H1 (cell line): ENCODE measurements around the gene RAB31. TPM values are rescaled to one million over a fixed set of nuclear protein-coding genes. Genes with fewer than 3 reads are reported as not detected.

Source experiments
- CTCF ChIA-PET: fragments of 300-600 bp; sonication (Branson Sonifier 250); formaldehyde crosslinking; loops from one replicate; lab custom pipeline; 2021; ENCODE audit not compliant: partially characterized antibody; lab: Charles Lee
- POLR2A ChIA-PET: fragments of 300-600 bp; sonication (Branson Sonifier 250); formaldehyde crosslinking; loops from one replicate; lab custom pipeline; 2021; ENCODE audit warnings: inconsistent platforms; ENCODE audit not compliant: partially characterized antibody; lab: Charles Lee
- DNase-seq, 2 experiments: peaks; one replicate each; pipeline versions ENCODE4 v3.0.0 to v3.0.0-alpha.2; 2010 to 2022; ENCODE audit warnings: low spot score in 2 of 2, low read depth in 1 of 2, mixed read lengths in 1 of 2
- FAIRE-seq: peaks from 2 replicates; lab custom pipeline; 2011; peaks lifted over from hg19 to GRCh38; lab: Jason Lieb, UNC
- H2AFZ ChIP-seq: 2 replicates; pipeline ENCODE4 v1.8.1; 2012; ENCODE audit warnings: low read length, inconsistent platforms
- H2AK5ac ChIP-seq: 2 replicates; pipeline ENCODE4 v1.6.1; 2013; ENCODE audit warnings: low read depth, low read length
- H2BK120ac ChIP-seq: replicated peaks from 2 replicates; pipeline ENCODE3; 2013; ENCODE audit warnings: low read depth, low read length, inconsistent platforms
- H2BK12ac ChIP-seq: 2 replicates; pipeline ENCODE4 v1.6.1; 2013; ENCODE audit warnings: low read depth, low read length
- H2BK15ac ChIP-seq: 2 replicates; pipeline ENCODE4 v1.6.1; 2013; ENCODE audit warnings: low read length
- H2BK20ac ChIP-seq: 2 replicates; pipeline ENCODE4 v1.6.1; 2013; ENCODE audit warnings: low read length
- H2BK5ac ChIP-seq: 2 replicates; pipeline ENCODE4 v1.6.1; 2013; ENCODE audit warnings: low read depth, low read length
- H3K14ac ChIP-seq: 2 replicates; pipeline ENCODE4 v1.6.1; 2013; ENCODE audit warnings: inconsistent platforms; ENCODE audit not compliant: insufficient read length
- H3K18ac ChIP-seq: 2 replicates; pipeline ENCODE4 v1.6.1; 2013; ENCODE audit warnings: low read length; ENCODE audit errors: extremely low read depth
- H3K23ac ChIP-seq: 2 replicates; pipeline ENCODE4 v1.6.1; 2013; ENCODE audit warnings: inconsistent platforms; ENCODE audit not compliant: insufficient read length
- H3K23me2 ChIP-seq: 2 replicates; pipeline ENCODE4 v1.6.1; 2013; ENCODE audit warnings: low read depth, low read length
- H3K27ac ChIP-seq: 2 replicates; pipeline ENCODE4 v1.6.1; 2011; ENCODE audit warnings: low read depth, low read length, inconsistent platforms
- H3K27me3 ChIP-seq, 4 experiments: replicated peaks in 1 of 4; 1 replicate in 1 of 4; 2 replicates in 3 of 4; pipeline versions ENCODE4 v1.6.1 to v1.8.1; 2011 to 2013; ENCODE audit warnings: low read length in 3 of 4, mild to moderate bottlenecking in 3 of 4, inconsistent platforms in 2 of 4, mixed read lengths in 2 of 4, moderate library complexity in 1 of 4; ENCODE audit not compliant: control insufficient read depth in 3 of 4, insufficient read depth in 3 of 4; ENCODE audit errors: extremely low read depth in 1 of 4
- H3K36me3 ChIP-seq, 4 experiments: 2 replicates each; pipeline versions ENCODE4 v1.6.1 to v1.8.1; 2011 to 2013; ENCODE audit warnings: mild to moderate bottlenecking in 4 of 4, low read length in 3 of 4, moderate library complexity in 2 of 4, control low read depth in 1 of 4, inconsistent platforms in 1 of 4; ENCODE audit not compliant: insufficient read depth in 4 of 4, control insufficient read depth in 2 of 4
- H3K4ac ChIP-seq: replicated peaks from 2 replicates; pipeline ENCODE3; 2013; ENCODE audit warnings: low read length, low read depth, mixed read lengths, inconsistent platforms; ENCODE audit not compliant: insufficient read length
- H3K4me1 ChIP-seq, 4 experiments: replicated peaks in 1 of 4; 1 replicate in 1 of 4; 2 replicates in 3 of 4; pipeline versions ENCODE4 v1.6.1 to v1.8.1; 2011 to 2013; ENCODE audit warnings: low read length in 3 of 4, inconsistent platforms in 2 of 4, mixed read lengths in 1 of 4; ENCODE audit not compliant: insufficient read depth in 4 of 4, control insufficient read depth in 3 of 4
- H3K4me2 ChIP-seq, 2 experiments: 2 replicates each; pipeline versions ENCODE4 v1.6.1 to v1.8.1; 2011 to 2013; ENCODE audit warnings: low read depth in 2 of 2, low read length in 2 of 2, control low read depth in 1 of 2, inconsistent platforms in 1 of 2, mild to moderate bottlenecking in 1 of 2; ENCODE audit not compliant: insufficient read depth in 1 of 2
- H3K4me3 ChIP-seq, 4 experiments: fragments of 200-600, 300-600 bp in 1 of 4; sonication (generic), shearing (Covaris generic), sonication (Bioruptor Twin) in 1 of 4; 2 replicates each; pipeline versions ENCODE4 v1.5.1 to v1.8.1; 2011 to 2016; ENCODE audit warnings: low read length in 4 of 4, low read depth in 3 of 4, control low read depth in 2 of 4, inconsistent platforms in 2 of 4, mild to moderate bottlenecking in 2 of 4, mixed read lengths in 1 of 4, moderate library complexity in 1 of 4; ENCODE audit not compliant: insufficient read depth in 2 of 4; ENCODE audit errors: extremely low read depth in 1 of 4
- H3K56ac ChIP-seq: replicated peaks from 2 replicates; pipeline ENCODE3; 2013; ENCODE audit warnings: low read depth, mild to moderate bottlenecking, mixed read lengths, low read length, inconsistent platforms; ENCODE audit not compliant: insufficient read length
- H3K79me1 ChIP-seq: 2 replicates; pipeline ENCODE4 v1.6.1; 2013; ENCODE audit warnings: low read depth, low read length, control low read depth
- H3K79me2 ChIP-seq, 2 experiments: 2 replicates each; pipeline versions ENCODE4 v1.6.1 to v1.8.1; 2012 to 2013; ENCODE audit warnings: low read length in 2 of 2, mild to moderate bottlenecking in 2 of 2, inconsistent platforms in 1 of 2; ENCODE audit not compliant: insufficient read depth in 2 of 2, control insufficient read depth in 1 of 2
- H3K9ac ChIP-seq, 4 experiments: replicated peaks in 1 of 4; 1 replicate in 1 of 4; 2 replicates in 3 of 4; pipeline versions ENCODE4 v1.6.1 to v1.8.1; 2011 to 2013; ENCODE audit warnings: low read depth in 3 of 4, low read length in 3 of 4, control low read depth in 2 of 4, mild to moderate bottlenecking in 2 of 4, moderate library complexity in 2 of 4, inconsistent platforms in 1 of 4; ENCODE audit errors: extremely low read depth in 1 of 4
- H3K9me3 ChIP-seq, 2 experiments: 2 replicates each; pipeline versions ENCODE4 v1.6.1 to v1.8.1; 2012 to 2013; ENCODE audit warnings: mild to moderate bottlenecking in 2 of 2, moderate library complexity in 2 of 2, control low read depth in 1 of 2, inconsistent platforms in 1 of 2, low read depth in 1 of 2, low read length in 1 of 2, mixed read lengths in 1 of 2; ENCODE audit not compliant: insufficient read depth in 2 of 2
- H4K20me1 ChIP-seq, 2 experiments: replicated peaks in 1 of 2; 2 replicates each; pipeline versions ENCODE3 to v1.8.1; 2011 to 2013; ENCODE audit warnings: inconsistent platforms in 2 of 2, low read length in 2 of 2, mild to moderate bottlenecking in 1 of 2; ENCODE audit not compliant: insufficient read depth in 2 of 2, control insufficient read depth in 1 of 2
- H4K5ac ChIP-seq: 2 replicates; pipeline ENCODE4 v1.6.1; 2013; ENCODE audit warnings: low read length, low read depth, mixed read lengths, inconsistent platforms; ENCODE audit not compliant: insufficient read length
- H4K8ac ChIP-seq: 2 replicates; pipeline ENCODE4 v1.8.0; 2013; ENCODE audit warnings: mild to moderate bottlenecking, moderate library complexity, low read length, inconsistent platforms; ENCODE audit not compliant: insufficient read depth; ENCODE audit errors: extremely low read depth
- H4K91ac ChIP-seq: replicated peaks from 2 replicates; pipeline ENCODE3; 2013; ENCODE audit warnings: low read length, mixed read lengths, inconsistent platforms; ENCODE audit not compliant: insufficient read length
- HDAC2 ChIP-seq, 2 experiments: fragments of 300-600 bp in 1 of 2; sonication (generic) in 1 of 2; IDR thresholded peaks; 2 replicates each; pipeline ENCODE4 v1.6.1; 2011 to 2012; ENCODE audit warnings: low read depth in 2 of 2, low read length in 2 of 2, mild to moderate bottlenecking in 2 of 2, moderate library complexity in 2 of 2, borderline replicate concordance in 1 of 2, inconsistent platforms in 1 of 2
- KDM5A ChIP-seq: fragments of 200-600 bp; IDR thresholded peaks from 2 replicates; pipeline ENCODE4 v1.7.1; 2012; ENCODE audit warnings: mild to moderate bottlenecking, low read length, inconsistent platforms, mixed read lengths
- MAX ChIP-seq: IDR thresholded peaks from 2 replicates; pipeline ENCODE4 v1.6.1; 2012; ENCODE audit warnings: inconsistent platforms
- NANOG ChIP-seq: IDR thresholded peaks from 2 replicates; pipeline ENCODE4 v1.6.1; 2011; ENCODE audit warnings: low read length, low read depth, mild to moderate bottlenecking, inconsistent platforms; ENCODE audit not compliant: insufficient read depth, poor library complexity, severe bottlenecking
- POLR2A ChIP-seq, 2 experiments: IDR thresholded peaks; 1 replicate in 1 of 2; 2 replicates in 1 of 2; pipeline ENCODE4 v1.6.1; 2011; ENCODE audit warnings: low read depth in 2 of 2, low read length in 2 of 2, mild to moderate bottlenecking in 2 of 2; ENCODE audit errors: control extremely low read depth in 1 of 2
- POLR2AphosphoS5 ChIP-seq: IDR thresholded peaks from 2 replicates; pipeline ENCODE4 v1.6.1; 2011; ENCODE audit warnings: low read depth, low read length
- POU5F1 ChIP-seq: IDR thresholded peaks from 2 replicates; pipeline ENCODE4 v1.6.1; 2011; ENCODE audit warnings: low read depth, mild to moderate bottlenecking, low read length, moderate library complexity
- SRF ChIP-seq: IDR thresholded peaks from 2 replicates; pipeline ENCODE4 v1.6.1; 2011; ENCODE audit warnings: mild to moderate bottlenecking, low read depth, low read length, moderate library complexity
- SUZ12 ChIP-seq: fragments of 200-600 bp; sonication (generic); IDR thresholded peaks from 2 replicates; pipeline ENCODE4 v1.6.1; 2012; ENCODE audit warnings: mild to moderate bottlenecking, inconsistent platforms, low read length, moderate library complexity, mixed read lengths
- TAF1 ChIP-seq: IDR thresholded peaks from 2 replicates; pipeline ENCODE4 v1.6.1; 2011; ENCODE audit warnings: mild to moderate bottlenecking, low read depth, low read length
- TAF7 ChIP-seq: optimal IDR thresholded peaks from 2 replicates; pipeline ENCODE3; 2011; ENCODE audit warnings: low read depth, mild to moderate bottlenecking, inconsistent platforms, low read length, moderate library complexity, borderline replicate concordance
- WGBS, 2 experiments: shearing (Covaris generic) in 1 of 2; methylation state at CpG; one replicate each; pipeline versions ENCODE4 v1.1.6 to v1.1.7; 2013 to 2015; ENCODE audit warnings: low lambda C conversion rate in 2 of 2, mixed read lengths in 2 of 2, inconsistent platforms in 1 of 2, low coverage in 1 of 2, missing lambda C conversion rate in 1 of 2; ENCODE audit not compliant: insufficient replicate concordance in 2 of 2, insufficient coverage in 1 of 2, insufficient read length in 1 of 2; ENCODE audit errors: extremely low coverage in 1 of 2, missing lambda C conversion rate in 1 of 2; 5-methylcytosine and 5-hydroxymethylcytosine counted together
- polyA plus RNA-seq, 7 experiments: library from polyadenylated mRNA; depleted of rRNA in 3 of 7; stranded (reverse) in 5 of 7; unstranded in 2 of 7; fragments of >200 nt in 5 of 7; fragments of 200-250 nt in 2 of 7; gene quantifications; 1 replicate in 5 of 7; 2 replicates in 1 of 7; 4 replicates in 1 of 7; pipeline versions ENCODE4 v1.2.1 to v1.2.3, GENCODE V29; 2011 to 2013; ENCODE audit warnings: missing spikeins in 2 of 7, mixed read lengths in 2 of 7
- total RNA-seq: library from RNA; stranded (reverse); fragmentation: NEBNext Ultra II Directional; extraction: Animal tissue kit (Norgen Biotek cat#: 25700); gene quantifications from 2 replicates; pipeline ENCODE4 v1.2.1, GENCODE V29; 2021

The RAB31 gene
- total and polyA plus RNA-seq, 2 of the 8 experiments (the other 6 are each of a cell fraction or from before 2014, with no cell fraction given) = 15.2 to 40.9 TPM

GRCh38 chr18:9874728-9875127, 166.6 kb downstream of the RAB31 start:
- no peak overlapping the region for H2BK20ac ChIP-seq
- no peaks in the 10 kb centered on the region for H3K79me2 ChIP-seq
- H2AK5ac ChIP-seq = no peak overlapping the region
- no peak overlapping the region for H3K27ac ChIP-seq
- ChIA-PET CTCF (no interaction called here), POLR2A (no interaction called here)
- H2AFZ ChIP-seq = no peak overlapping the region
- no peak overlapping the region for H3K9ac ChIP-seq
- no peaks in the 10 kb centered on the region for H4K20me1 ChIP-seq
- no peaks in the 10 kb centered on the region for H3K23me2 ChIP-seq
- H3K9me3 ChIP-seq = no peaks in the 10 kb centered on the region
- H3K4me2 ChIP-seq = no peak overlapping the region
- H3K4me3 ChIP-seq = no peak overlapping the region
- H2BK120ac ChIP-seq = no peak overlapping the region
- H3K27me3 ChIP-seq = no peaks in the 10 kb centered on the region
- FAIRE-seq (no peak), DNase-seq (no peak)
- H2BK12ac ChIP-seq = no peak overlapping the region
- no peak overlapping the region for H3K18ac ChIP-seq
- H3K56ac ChIP-seq = no peak overlapping the region
- no peak overlapping the region for H4K5ac ChIP-seq
- WGBS, 2 experiments = 89% methylated on average over 1 of the region's 1 CpG; no CpG with 5 or more reads in 1 of the 2 experiments
- TF ChIP-seq MAX = no peak
- no peak for TF ChIP-seq NANOG
- no peak for TF ChIP-seq POU5F1
- TF ChIP-seq KDM5A = no peak
- no peak for TF ChIP-seq SUZ12
- no peak for TF ChIP-seq SRF
- TF ChIP-seq TAF1 = no peak
- no peak for TF ChIP-seq POLR2A (IDR thresholded peaks at IDR 0.05; ENCODE audit: control extremely low read depth in 1 of 2, low read depth in 2 of 2, low read length in 2 of 2)
- TF ChIP-seq POLR2AphosphoS5 = no peak
- no peak for TF ChIP-seq HDAC2 (IDR thresholded peaks at IDR 0.05; ENCODE audit: borderline replicate concordance in 1 of 2, low read depth in 2 of 2, low read length in 2 of 2)
- TF ChIP-seq TAF7 = no peak
- no peaks in the 10 kb centered on the region for H3K36me3 ChIP-seq
- H3K23ac ChIP-seq = no peak overlapping the region
- peaks cover 0 to 12% (median 6%) of the 10 kb centered on the region in 4 experiments; a peak in 4 of 7 replicates for H3K4me1 ChIP-seq
- no peak overlapping the region for H3K4ac ChIP-seq
- no peak overlapping the region for H2BK15ac ChIP-seq
- no peak overlapping the region for H3K14ac ChIP-seq
- no peaks in the 10 kb centered on the region for H3K79me1 ChIP-seq
- no peak overlapping the region for H4K91ac ChIP-seq
- no peak overlapping the region for H2BK5ac ChIP-seq
- H4K8ac ChIP-seq = no peak overlapping the region
